CD14-positive monocyte (primary cell): ENCODE results near the gene GAMT. TPM values are rescaled to one million over a fixed set of nuclear protein-coding genes. Genes with fewer than 3 reads are reported as not detected.

ENCODE experiments used
- DNase-seq, 3 donors: peaks; one replicate each; pipeline ENCODE4 v3.0.0-alpha.2; 2011 to 2022
- H2AFZ ChIP-seq: 2 replicates; pipeline ENCODE4 v1.6.0; 2012; ENCODE audit warnings: mild to moderate bottlenecking, low read depth, low read length, inconsistent platforms; ENCODE audit not compliant: insufficient read depth, poor library complexity, severe bottlenecking
- H3K27ac ChIP-seq, 2 donors: 1 replicate in 1 of 2; 2 replicates in 1 of 2; pipeline ENCODE4 v1.5.1; 2012 to 2013; ENCODE audit warnings: low read length in 2 of 2, control low read depth in 1 of 2, inconsistent platforms in 1 of 2, low read depth in 1 of 2, mild to moderate bottlenecking in 1 of 2
- H3K27me3 ChIP-seq, 2 donors: one replicate each; pipeline versions ENCODE4 v1.6.0 to v1.6.1; 2011 to 2013; ENCODE audit warnings: low read length in 2 of 2; ENCODE audit not compliant: control insufficient read depth in 2 of 2, insufficient read depth in 2 of 2
- H3K36me3 ChIP-seq, 2 donors: replicated peaks in 1 of 2; 1 replicate in 1 of 2; 2 replicates in 1 of 2; pipeline versions ENCODE4 v1.5.1 to v1.6.1; 2012 to 2013; ENCODE audit warnings: low read length in 2 of 2, control low read depth in 1 of 2, inconsistent platforms in 1 of 2, mild to moderate bottlenecking in 1 of 2; ENCODE audit not compliant: insufficient read depth in 2 of 2, control insufficient read depth in 1 of 2
- H3K4me1 ChIP-seq, 2 donors: 1 replicate in 1 of 2; 2 replicates in 1 of 2; pipeline versions ENCODE4 v1.5.1 to v1.6.1; 2012 to 2013; ENCODE audit warnings: low read length in 2 of 2, control low read depth in 1 of 2, inconsistent platforms in 1 of 2, mild to moderate bottlenecking in 1 of 2, moderate library complexity in 1 of 2; ENCODE audit not compliant: insufficient read depth in 2 of 2, control insufficient read depth in 1 of 2
- H3K4me2 ChIP-seq: replicated peaks from 2 replicates; pipeline ENCODE3; 2012; ENCODE audit warnings: low read length, moderate library complexity, mild to moderate bottlenecking; ENCODE audit not compliant: poor library complexity, severe bottlenecking; ENCODE audit errors: extremely low read depth
- H3K4me3 ChIP-seq, 3 experiments: fragments of 200-600 bp in 1 of 3; sonication (generic) in 1 of 3; replicated peaks in 1 of 3; 1 replicate in 2 of 3; 2 replicates in 1 of 3; pipeline ENCODE4 v1.5.1; 2011 to 2013; ENCODE audit warnings: low read length in 3 of 3, mild to moderate bottlenecking in 3 of 3, control low read depth in 2 of 3, low read depth in 2 of 3, inconsistent platforms in 1 of 3, moderate library complexity in 1 of 3
- H3K79me2 ChIP-seq: 2 replicates; pipeline ENCODE4 v1.6.0; 2012; ENCODE audit warnings: mild to moderate bottlenecking, control low read depth, inconsistent platforms, low read length, moderate library complexity; ENCODE audit not compliant: insufficient read depth
- H3K9ac ChIP-seq: 2 replicates; pipeline ENCODE4 v1.6.0; 2017; ENCODE audit warnings: low read length, mild to moderate bottlenecking; ENCODE audit not compliant: insufficient read depth, poor library complexity, severe bottlenecking
- H3K9me3 ChIP-seq, 2 donors: replicated peaks in 1 of 2; 1 replicate in 1 of 2; 2 replicates in 1 of 2; pipeline versions ENCODE4 v1.5.1 to v1.6.1; 2012 to 2013; ENCODE audit warnings: low read length in 2 of 2, control low read depth in 1 of 2; ENCODE audit not compliant: control insufficient read depth in 1 of 2, insufficient read depth in 1 of 2
- H4K20me1 ChIP-seq: 2 replicates; pipeline ENCODE4 v1.6.0; 2012; ENCODE audit warnings: mild to moderate bottlenecking, low read length, control low read depth, moderate library complexity; ENCODE audit not compliant: insufficient read depth
- H3K27ac Mint-ChIP-seq, 7 donors: one replicate each; pipeline ENCODE4 v1.8.0; 2020; ENCODE audit warnings: mild to moderate bottlenecking in 7 of 7, mixed read lengths in 7 of 7, moderate library complexity in 6 of 7, inconsistent platforms in 2 of 7
- H3K27me3 Mint-ChIP-seq, 3 donors: one replicate each; pipeline ENCODE4 v1.8.0; 2021 to 2022; ENCODE audit warnings: low read depth in 3 of 3, mild to moderate bottlenecking in 3 of 3, mixed read lengths in 3 of 3, moderate library complexity in 3 of 3, inconsistent platforms in 1 of 3
- H3K36me3 Mint-ChIP-seq, 2 donors: one replicate each; pipeline ENCODE4 v1.8.0; 2020; ENCODE audit warnings: mixed read lengths in 2 of 2, inconsistent platforms in 1 of 2, mild to moderate bottlenecking in 1 of 2
- H3K4me1 Mint-ChIP-seq: one replicate; pipeline ENCODE4 v1.8.0; 2020; ENCODE audit warnings: mild to moderate bottlenecking, mixed read lengths
- H3K4me3 Mint-ChIP-seq, 2 donors: one replicate each; pipeline ENCODE4 v1.8.0; 2020; ENCODE audit warnings: mild to moderate bottlenecking in 2 of 2, mixed read lengths in 2 of 2, moderate library complexity in 1 of 2
- H3K9me3 Mint-ChIP-seq, 7 donors: one replicate each; pipeline ENCODE4 v1.8.0; 2020 to 2022; ENCODE audit warnings: mixed read lengths in 7 of 7, mild to moderate bottlenecking in 6 of 7, moderate library complexity in 6 of 7, inconsistent platforms in 2 of 7
- CTCF ChIP-seq: fragments of 200-600 bp; IDR thresholded peaks from one replicate; pipeline ENCODE4 v1.8.0; 2022; ENCODE audit warnings: antibody characterized with exemption, mild to moderate bottlenecking
- WGBS: methylation state at CpG from one replicate; pipeline ENCODE4 v1.1.5; 2013; ENCODE audit warnings: missing lambda C conversion rate; ENCODE audit not compliant: insufficient coverage; 5-methylcytosine and 5-hydroxymethylcytosine counted together
- intact Hi-C, 2 donors: fragments of 100-400 bp; cut with micrococcal nuclease; formaldehyde crosslinking; loops; one replicate each; pipeline versions ENCODE4 v1.15.0 to v1.15.1; 2023
- polyA plus RNA-seq, 3 donors: library from polyadenylated mRNA; depleted of rRNA in 1 of 3; unstranded in 2 of 3; stranded (reverse) in 1 of 3; fragments of 300-500 nt in 2 of 3; fragments of >200 nt in 1 of 3; fragmentation: Illumina TruSeq in 2 of 3; gene quantifications; 1 replicate in 2 of 3; 2 replicates in 1 of 3; pipeline ENCODE4 v1.2.3, GENCODE V29; 2012 to 2021

Gene GAMT
- polyA plus RNA-seq, 3 donors, result 0.95 to 1.3 (median 0.96) TPM

GRCh38 chr19:1446713-1447481 is 45.6 kb upstream of the GAMT start:
- no peak overlapping the region for H2AFZ ChIP-seq

More at GRCh38 chr19:1446713-1447481, 45.6 kb upstream of the GAMT start:
- Histone ChIP-seq H3K9ac (no peak overlapping the region), H3K79me2 (no peaks in the 10 kb centered on the region), H3K27me3 (peaks cover 45 to 69% of the 10 kb centered on the region in 2 donors), H3K27ac (no peak overlapping the region), H3K36me3 (peaks cover 3 to 10% of the 10 kb centered on the region in 2 donors), H3K9me3 (peaks cover 0 to 23% of the 10 kb centered on the region in 2 donors), H3K4me3 (no peak overlapping the region), H3K4me1 (peaks cover 14 to 32% of the 10 kb centered on the region in 2 donors), H4K20me1 (peaks cover 53% of the 10 kb centered on the region), H3K4me2 (peak overlapping the region; percentile 87)
- H3K27ac Mint-ChIP-seq, result no peak overlapping the region
- intact Hi-C loops, result loop anchor here in 1 of 2 donors (10.0 kb wide), 1 partner anchor 68 kb away; the partner anchor contains the start of gene ADAMTSL5
- peaks cover 9 to 17% of the 10 kb centered on the region in 2 donors for H3K36me3 Mint-ChIP-seq
- TF ChIP-seq CTCF, result no peak
- 2% methylated on average over 51 of the region's 63 CpGs for WGBS
- H3K4me1 Mint-ChIP-seq, result peaks cover 17% of the 10 kb centered on the region
- H3K9me3 Mint-ChIP-seq, result peaks cover 0 to 28% (median 15%) of the 10 kb centered on the region in 7 donors
- DNase-seq, result no peak
- peaks cover 55 to 80% (median 59%) of the 10 kb centered on the region in 3 donors for H3K27me3 Mint-ChIP-seq
- H3K4me3 Mint-ChIP-seq, result peak overlapping the region in 1 of 2 donors; percentile 87
